Tongue (tissue), 2 donors: Measurements from ENCODE around the gene TAS2R60. TPM values are rescaled to one million over a fixed set of nuclear protein-coding genes. Genes with fewer than 3 reads are reported as not detected.
"Not testable (repeated sequence)": the region's sequence is repeated elsewhere in the genome, so short reads cannot be mapped to it uniquely, and the experiment has no call there.

Experiments
- DNase-seq: peaks from one replicate; pipeline ENCODE4 v3.0.0-alpha.2; 2015
- total RNA-seq: library from RNA; depleted of rRNA; stranded (reverse); fragments of >200 nt; gene quantifications from one replicate; pipeline ENCODE4 v1.2.3, GENCODE V29; 2014

TAS2R60 gene
- total RNA-seq, 1 donor from 2014 or later: not detected

DNA sequence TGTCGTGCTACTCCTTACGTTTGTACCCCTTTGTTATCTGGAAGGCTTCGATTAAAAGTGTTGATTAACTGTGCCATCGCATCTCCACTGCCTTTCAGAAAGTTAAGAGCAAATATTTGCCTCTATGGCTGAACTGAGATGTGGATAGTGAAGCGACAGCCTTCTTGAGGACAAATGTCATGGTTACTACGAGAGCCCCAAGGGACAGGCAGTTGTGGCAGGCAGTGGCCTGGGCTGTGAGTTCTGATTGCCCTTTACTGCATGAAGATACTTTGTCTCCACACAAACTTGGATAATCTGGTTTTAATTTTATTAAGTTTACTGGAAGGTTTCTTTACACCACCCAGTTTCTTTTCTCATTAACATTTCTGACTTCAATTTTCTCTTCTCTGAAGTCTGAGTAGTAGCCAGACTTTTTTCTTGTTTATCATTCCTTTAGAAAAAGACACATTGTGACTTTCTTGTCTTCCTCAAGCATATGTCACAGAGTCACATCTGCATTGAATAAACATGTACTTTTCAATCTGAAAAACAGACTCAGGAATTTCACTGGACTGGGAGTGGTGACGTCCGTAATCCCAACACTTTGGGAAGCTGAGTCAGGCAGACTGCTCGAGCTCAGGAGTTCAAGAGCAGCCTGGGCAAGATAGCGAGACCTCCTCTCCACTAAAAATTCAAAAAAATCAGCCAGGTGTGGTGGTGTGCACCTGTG, 36.0 kb downstream of the TAS2R60 start:
- DNase-seq: no peak

DNA sequence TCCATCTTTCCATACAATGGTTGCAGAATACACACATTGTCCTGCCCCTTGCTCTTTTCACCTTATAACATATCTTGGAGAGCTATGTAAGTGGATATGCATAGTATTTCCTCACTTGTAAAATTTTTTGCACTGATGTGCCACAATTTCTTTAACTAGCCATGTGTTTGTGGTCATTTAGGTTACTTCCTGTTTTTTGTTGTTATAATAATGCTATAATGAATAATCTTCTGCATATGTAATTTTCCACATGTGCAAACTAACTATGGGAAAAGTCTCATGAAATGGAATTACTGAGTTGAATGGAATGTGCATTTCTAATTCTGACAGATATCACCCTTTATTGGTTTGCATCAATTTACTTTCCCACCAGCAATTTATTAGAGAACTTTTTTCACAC, 37.2 kb downstream of the TAS2R60 start:
- DNase-seq: no peak

DNA sequence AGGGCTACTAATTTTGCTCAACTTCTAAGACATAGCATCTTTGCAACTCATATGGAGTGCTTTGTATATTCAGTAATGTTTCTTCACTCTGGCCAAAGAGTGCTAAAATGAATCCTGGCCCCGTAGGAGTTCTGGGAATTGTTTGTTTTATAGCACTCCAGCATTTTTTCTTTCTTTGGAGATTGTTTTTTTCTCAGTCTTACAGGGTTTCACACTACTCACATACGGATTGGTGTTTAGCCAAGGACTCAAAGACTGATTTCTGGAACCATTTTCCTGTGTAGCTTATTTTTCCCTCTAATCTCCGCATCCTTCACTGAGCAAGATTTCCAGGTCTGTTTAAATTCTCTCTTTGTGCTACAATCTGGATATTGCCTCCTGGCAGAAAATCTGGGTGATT, 40.9 kb downstream of the TAS2R60 start:
- DNase-seq: peak; percentile 76

DNA sequence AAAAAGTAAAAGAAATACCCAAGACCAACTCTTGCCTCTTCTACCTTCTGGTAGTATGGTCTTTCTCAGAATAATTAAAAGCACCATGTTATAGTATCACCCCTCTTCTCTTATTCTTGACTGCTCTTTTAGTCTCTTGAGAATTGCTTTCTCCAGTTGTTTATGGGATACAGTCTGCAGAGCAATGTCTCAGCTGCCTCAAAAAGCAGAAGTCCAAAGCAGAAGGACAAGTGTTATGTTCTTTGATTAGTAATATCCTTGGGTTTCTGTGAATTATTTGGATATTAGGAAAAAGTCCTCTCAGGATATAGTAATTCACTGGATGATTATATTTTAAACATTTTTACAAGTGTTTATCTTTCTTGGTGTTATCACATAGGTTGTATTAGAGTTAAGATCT, 41.8 kb downstream of the TAS2R60 start:
- no peak for DNase-seq

DNA sequence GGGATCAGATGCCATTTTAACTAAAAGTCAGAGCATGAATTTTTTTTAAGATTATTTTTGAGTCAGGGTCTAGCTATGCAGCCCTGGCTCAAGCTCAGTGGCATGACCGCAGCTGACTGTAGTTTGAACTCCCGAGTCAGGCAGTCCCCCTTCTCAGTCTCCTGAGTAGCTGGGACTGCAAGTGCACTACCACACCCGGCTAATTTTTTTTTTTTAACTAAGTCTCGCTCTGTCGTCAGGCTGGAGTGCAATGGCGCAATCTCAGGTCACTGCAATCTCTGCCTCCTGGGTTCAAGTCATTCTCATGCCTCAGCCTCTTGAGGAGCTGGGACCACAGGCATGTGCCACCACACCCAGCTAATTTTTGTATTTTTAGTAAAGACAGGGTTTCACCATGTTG, 42.2 kb downstream of the TAS2R60 start:
- DNase-seq: no peak

DNA sequence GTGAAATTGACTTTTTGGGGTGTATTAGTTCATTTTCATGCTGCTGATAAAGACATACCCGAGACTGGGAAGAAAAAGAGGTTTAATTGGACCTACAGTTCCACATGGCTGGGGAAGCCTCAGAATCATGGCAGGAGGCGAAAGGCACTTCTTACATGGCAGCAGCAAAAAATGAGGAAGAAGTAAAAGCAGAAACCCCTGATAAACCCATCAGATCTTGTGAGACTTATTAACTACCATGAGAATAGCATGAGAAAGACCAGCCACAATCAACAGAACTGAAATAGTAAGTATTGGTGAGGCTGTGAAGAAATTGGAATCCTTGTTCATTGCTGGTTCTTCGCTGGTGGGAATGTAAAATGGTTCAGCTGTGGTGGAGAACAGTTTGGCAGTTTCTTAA, 43.0 kb downstream of the TAS2R60 start:
- DNase-seq: not testable (repeated sequence)

DNA sequence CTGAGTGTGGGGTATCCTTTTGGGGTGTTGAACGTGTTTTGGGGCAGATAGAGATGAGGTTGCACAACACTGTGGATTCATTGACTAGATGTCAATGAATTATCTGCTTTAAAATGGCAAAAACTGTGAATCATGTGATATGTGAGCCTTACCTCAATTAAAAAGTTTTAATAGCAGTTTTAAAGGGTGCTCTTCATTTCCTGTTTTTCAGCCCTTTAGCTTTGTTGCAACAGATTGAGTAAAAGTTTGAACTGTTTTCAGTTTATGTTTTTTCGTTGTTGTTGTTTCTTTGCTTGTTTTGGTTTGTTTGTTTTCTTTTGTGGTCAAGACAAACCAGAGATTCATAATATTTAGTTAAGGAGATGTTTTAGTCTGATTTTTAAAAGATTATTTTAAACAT, 43.8 kb downstream of the TAS2R60 start:
- no peak for DNase-seq

DNA sequence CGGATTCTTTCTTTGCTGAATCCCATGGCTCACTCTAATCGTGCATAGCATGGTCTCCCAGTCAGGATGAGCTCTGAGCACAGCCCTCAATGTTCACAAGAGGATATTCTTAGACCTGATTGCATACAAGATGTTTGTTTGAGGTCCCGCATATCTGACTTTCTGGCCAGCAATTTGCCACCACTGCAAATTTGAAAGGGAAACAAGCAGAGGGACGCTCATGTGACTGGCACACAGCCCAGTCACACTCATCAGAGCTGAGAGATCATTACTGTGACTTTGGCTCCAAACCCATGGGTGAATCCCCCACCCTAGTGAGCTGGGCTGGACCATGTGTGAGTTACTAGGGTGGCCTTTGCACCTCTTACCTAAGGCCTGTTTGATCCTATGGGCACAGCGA, 44.3 kb downstream of the TAS2R60 start:
- peak; percentile 43 for DNase-seq

DNA sequence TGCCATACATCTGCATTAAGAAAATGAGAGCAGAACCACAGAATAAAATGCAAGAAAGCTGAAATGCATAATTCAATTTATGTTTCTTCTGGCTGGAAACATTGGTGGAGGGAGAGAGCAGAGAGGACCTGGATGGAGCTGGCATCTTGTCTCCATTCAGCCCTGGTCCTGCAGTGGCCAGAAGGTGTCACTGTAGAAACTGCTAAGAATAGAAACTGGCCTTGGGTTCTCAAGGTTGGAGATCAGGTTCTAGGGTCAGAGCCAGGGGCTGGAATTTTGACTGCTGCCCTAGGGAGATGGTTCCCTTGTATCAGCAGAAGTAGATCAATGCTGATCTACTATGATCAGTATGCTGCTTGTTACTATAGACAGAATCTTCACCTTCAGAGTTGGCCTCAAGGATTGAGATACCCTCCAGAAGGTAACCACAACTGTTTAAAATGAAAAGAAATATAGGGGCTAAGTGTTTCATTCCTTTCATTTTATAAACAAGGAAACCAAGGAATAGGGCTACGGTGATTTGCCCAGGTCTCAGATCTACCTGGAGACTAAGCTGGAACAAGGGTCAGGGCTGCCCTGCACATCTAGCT, 47.6 kb downstream of the TAS2R60 start:
- DNase-seq: peak; percentile 47

DNA sequence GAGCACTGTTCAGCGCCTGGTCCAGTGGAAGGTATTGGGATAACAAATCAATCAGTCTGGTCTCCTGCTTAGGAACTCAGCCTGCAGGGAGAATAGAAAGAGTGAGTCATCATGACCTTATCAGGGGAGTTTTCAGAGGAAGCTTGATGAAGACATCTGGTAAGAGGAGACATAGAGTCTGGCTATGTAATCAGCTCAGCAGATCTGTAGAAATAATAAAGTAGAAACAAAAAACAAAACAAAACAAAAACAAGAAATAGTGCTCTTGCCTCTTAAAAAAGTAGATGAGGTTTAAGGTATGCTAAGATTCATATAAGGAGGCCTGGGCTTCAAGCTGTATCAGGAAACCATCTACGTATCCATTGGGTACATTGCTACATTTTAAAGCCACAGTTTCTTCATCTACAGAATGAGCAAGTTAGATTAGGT, 48.8 kb downstream of the TAS2R60 start:
- DNase-seq: no peak

DNA sequence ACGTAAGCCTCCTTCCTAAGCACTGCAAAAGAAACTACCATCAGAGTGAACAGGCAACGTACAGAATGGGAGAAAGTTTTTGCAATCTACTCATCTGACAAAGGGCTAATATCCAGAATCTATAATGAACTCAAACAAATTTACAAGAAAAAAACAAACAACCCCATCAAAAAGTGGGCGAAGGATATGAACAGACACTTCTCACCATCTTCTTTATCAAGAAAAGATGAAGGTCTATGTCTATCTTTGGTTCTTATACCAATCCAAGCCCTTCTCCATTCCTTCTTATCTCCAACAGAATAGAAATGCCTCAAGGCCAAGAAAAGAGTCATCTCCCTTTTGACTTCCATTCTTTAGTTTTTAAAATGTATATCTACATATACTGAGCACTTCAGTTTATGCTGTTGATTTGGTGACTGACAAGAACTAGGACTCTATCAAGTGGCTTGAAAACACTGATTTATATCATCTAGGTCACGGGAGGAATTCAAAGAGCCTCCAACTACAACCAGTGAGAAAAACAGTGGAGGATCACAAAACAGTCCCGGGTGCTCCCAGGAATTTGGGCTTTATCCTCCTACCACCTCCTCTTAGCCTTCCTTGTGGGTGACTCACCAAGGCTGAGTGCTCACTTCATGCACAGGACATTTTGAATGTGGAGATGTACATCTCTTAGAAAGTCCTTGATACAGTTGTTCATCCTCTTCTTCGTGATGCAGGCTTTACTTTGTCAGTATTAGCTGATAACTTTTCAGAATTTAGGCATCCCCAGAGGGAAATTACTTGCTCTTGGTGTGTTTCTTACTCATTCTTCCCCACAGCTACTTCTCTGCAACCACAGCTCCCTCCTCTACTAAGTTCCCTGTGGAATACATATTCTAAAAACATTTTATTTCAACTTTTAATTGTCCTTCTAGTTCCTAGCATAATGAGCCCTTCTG, 49.8 kb downstream of the TAS2R60 start:
- DNase-seq: no peak

DNA sequence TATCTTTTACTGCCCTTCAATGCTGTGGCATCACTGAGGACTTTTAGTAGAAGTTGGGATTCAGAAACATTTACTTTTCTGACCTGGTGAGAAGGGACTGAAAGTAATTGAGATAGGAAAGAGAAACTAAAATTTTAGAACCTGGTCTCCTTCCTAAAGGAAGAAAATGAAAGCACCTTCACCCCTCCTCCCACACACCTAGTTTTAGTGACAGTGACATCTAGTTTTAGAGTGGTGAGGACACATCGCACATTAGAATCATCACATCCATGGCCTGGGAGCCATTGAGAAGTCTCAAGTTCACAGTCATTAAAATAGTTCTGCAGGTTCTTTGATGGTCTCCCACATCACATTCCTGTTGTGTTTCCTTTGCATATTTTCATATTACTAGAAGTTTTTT, 50.5 kb downstream of the TAS2R60 start:
- no peak for DNase-seq

Other genes starting within 250 kb of the TAS2R60 start
- gene TAS2R40, start 221.4 kb upstream of the TAS2R60 start, total RNA-seq: not detected
- 95.8 TPM for gene GSTK1, start 180.0 kb upstream of the TAS2R60 start, total RNA-seq
- gene TMEM139, start 158.5 kb upstream of the TAS2R60 start, total RNA-seq: 0.51 TPM
- gene CASP2, start 155.1 kb upstream of the TAS2R60 start, total RNA-seq: 27.0 TPM
- gene CLCN1, start 127.3 kb upstream of the TAS2R60 start, total RNA-seq: 3.1 TPM
- gene FAM131B, start 80.7 kb upstream of the TAS2R60 start, total RNA-seq: 1.5 TPM
- gene ZYX, start 62.1 kb upstream of the TAS2R60 start, total RNA-seq: 33.7 TPM
- 12.5 TPM for gene EPHA1, start 34.6 kb upstream of the TAS2R60 start, total RNA-seq
- gene TAS2R41, start 34.4 kb downstream of the TAS2R60 start, total RNA-seq: 0.31 TPM
- 3.0 TPM for gene CTAGE15, start 128.3 kb downstream of the TAS2R60 start, total RNA-seq
- 4.8 TPM for gene TCAF2, start 177.5 kb downstream of the TAS2R60 start, total RNA-seq